CD4-positive, alpha-beta T cell treated with Interleukin-21 for 1 hour (primary cell): Measurements from ENCODE around the gene KRT6A.
"Not testable (repeated sequence)": the region's sequence is repeated elsewhere in the genome, so short reads cannot be mapped to it uniquely, and the experiment has no call there.

Source experiments
- DNase-seq: peaks from one replicate; pipeline ENCODE4 v3.0.0-alpha.2; 2020

The KRT6A gene

DNA sequence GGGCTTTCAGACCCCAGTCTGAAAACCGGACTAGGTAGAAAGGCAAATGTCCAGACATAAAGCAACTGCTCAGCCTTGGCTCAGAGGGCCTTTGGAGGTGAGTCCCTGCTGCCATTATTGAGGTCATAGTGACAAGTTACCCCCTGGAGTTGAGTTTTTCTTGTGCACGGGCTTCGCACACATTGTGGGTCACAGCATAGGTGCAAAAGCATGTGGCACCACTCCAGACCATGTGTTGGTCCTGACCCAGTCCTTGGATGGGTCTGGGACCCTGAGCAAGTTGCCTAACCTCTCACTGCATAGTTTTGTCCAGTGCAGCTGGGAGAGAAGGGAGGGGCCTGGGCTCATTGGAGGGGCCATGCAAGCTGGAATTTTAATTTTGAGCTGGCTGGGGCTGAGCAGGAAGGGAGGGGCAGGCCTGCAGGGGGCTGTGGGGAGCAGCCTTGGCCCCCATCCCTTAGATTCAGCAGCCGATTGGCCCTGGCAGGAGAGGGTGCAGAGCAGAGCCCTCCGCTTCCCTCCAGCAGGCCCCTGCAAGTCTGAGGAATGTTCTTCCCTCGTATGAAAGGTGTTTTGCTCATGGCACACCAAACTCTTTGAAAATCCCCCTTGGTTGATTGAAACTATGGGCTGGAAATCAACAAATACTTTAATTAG, 31.3 kb upstream of the KRT6A start:
- no peak for DNase-seq

DNA sequence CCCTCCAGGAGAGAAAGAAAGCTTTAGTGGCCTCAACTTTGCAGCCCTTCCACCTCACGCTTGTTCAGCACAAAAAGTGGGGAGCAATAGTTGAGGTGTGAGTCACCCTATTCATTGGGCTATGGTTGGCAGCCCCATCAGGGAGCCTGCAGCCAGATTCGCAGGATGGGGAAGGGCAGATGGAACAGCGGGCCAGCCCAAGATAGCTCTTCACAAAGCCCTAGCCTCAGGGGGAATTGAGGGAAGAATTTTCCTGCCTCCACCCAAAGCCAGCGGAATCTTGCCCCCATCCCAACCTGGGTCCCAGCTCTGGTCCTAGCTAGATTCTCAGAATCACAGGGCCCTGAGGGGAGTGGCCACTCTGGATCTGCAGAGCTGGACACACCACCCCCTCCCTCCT, 30.8 kb upstream of the KRT6A start:
- DNase-seq, result no peak

DNA sequence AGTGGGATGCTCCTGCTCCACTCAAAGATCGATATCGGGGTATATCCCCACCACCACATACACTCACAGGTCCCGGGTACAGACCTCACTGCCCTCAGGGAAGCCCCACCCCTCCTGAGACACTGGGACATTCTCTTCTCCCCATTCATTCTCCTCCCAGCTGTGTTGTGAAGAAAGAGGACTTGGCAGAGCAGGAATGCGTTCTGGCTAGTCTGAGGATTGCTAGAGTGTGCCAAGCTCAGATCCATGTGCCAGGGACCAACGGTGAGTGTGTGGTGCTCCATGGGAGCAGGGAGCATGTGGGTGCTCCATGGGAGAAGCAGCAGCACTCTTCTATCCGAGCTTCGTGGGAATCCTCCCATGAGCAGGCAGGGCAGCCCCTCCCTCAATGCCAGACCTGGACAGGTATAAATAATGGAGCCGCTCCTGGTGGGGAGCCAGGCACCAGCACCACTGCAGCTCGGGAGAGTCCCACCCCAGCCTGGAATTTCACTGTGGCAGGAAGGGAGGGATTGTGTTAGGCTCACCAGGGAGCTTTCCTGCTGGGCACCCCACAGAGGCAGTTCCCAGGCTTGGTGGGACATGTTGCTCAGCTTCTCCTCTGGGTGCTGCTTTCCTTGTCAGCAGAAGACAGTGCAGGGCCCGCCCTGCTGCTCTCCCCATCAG, 29.4 kb upstream of the KRT6A start:
- DNase-seq, result no peak

DNA sequence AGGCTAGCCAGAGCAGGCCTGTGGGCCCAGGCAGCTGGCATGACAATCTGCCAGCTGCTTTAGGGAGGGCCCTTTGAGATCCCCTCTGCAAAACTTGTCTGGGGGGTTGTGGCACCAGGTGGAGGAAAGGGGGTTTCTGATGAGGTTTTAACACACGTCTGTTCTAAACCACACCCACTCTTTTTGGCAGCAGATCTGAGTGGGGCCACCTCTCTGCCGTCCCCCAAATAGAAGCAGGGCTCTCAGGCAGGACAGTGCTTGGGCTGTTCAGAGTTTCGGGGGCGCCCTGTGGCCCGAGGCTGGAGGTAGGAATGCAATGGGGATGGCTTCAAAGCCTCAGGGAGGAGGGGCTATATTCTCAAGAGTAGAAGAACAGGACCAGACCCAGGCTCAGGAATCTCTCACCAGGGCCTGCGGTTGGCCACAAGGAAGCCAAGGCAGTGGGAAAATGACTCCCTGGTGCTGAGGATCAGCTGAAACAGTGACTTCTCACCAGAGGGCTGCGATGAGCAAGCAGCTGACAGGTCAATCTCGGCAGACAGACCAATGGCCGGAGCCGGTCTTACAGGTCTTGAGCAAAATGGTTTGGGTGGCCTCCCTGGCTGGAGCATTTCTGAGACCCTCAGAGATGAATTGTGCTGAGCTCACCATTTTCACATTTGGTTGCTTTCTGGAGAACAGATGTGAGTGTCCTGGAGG, 28.7 kb upstream of the KRT6A start:
- DNase-seq, result no peak

DNA sequence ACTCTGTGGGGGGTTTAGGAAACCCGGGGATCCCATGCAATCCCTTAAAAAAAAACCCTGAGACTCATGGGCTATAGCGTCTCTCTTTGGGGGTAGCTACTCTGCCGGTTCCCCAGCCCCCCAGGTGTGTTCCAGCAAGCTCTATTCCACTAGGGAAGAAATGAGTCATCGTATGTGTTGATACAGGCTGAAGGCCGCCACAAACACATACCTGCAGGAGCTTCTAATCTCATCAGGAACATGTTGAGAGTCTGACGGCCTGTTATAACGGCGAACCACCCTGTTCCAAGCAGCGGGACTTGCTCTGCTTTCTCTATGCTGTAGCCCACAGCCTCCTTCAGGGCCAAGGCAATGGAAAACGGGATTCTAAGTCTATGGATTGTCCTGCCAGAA, 28.1 kb upstream of the KRT6A start:
- DNase-seq, result no peak

DNA sequence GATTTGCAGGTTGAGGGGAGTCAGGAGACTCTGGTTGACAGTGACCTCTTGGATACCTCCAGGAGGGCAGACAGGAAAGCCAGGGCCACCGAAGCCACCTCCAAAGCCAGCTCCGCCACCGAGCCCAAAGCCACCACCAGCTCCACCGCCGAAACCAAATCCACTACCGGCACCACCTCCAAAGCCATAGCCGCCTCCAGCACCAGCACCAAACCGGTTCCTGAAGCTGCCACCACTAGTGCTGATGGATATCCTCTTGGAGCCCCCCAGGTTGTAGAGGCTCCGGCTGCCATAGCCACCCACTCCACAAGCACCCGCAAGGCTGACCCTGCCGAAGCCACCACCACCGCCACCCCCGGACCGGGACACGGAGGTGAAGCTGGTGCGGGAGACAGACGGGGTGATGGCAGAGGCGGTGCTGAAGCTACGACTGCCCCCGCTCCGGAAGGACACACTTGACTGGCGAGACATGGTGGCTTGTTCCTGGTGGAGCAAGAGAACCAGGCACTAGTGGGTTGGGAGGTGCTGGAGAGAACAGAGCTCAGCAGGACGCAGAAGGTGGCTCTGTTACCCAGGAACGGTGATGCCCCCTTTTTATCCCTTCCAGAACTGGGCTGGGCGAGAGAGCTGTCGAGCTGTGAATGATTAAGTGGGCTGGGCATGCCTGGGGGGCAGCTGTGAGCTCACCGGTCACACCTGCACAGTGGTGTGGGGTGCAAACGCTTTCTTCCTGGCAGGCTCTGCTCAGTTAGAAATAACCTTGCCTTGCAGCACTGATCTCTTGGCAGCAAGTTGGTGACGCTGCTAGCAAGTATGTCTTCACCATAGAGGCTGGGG, 27.0 kb upstream of the KRT6A start, which contains the start of gene KRT5:
TSS of gene KRT5 (minus strand) at position 569 of the 837 bp plus-strand sequence. CDS start at position 471, 98 bp downstream.
- no peak for DNase-seq

- no peak for DNase-seq
Measured at GRCh38 chr12:52519387-52519703, 26.3 kb upstream of the KRT6A start.

- DNase-seq, result no peak
Measured at GRCh38 chr12:52518574-52519386, 25.7 kb upstream of the KRT6A start.

- DNase-seq, result no peak
Measured at GRCh38 chr12:52517888-52518287, 24.8 kb upstream of the KRT6A start.

- no peak for DNase-seq
Measured at GRCh38 chr12:52517005-52517835, 24.2 kb upstream of the KRT6A start.

- no peak for DNase-seq
Measured at GRCh38 chr12:52515927-52516831, 23.1 kb upstream of the KRT6A start.

DNA sequence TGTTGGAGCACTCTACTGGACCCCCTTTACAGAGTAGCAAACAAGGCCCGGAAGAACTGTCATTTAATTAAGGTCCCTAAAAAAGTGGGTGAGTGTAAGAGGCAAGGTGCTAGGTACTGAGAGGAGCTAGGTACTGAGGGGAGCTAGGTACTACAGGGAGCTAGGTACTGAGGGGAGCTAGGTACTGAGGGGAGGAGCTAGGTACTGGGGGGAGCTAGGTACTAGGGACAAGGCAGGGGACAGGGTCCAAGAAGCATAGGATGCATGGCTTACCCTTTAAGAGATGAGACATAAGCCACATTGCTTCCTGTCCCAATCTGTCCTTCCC, 22.2 kb upstream of the KRT6A start:
- no peak for DNase-seq

GRCh38 chr12:52514471-52515318, 21.6 kb upstream of the KRT6A start:
- no peak for DNase-seq

DNA sequence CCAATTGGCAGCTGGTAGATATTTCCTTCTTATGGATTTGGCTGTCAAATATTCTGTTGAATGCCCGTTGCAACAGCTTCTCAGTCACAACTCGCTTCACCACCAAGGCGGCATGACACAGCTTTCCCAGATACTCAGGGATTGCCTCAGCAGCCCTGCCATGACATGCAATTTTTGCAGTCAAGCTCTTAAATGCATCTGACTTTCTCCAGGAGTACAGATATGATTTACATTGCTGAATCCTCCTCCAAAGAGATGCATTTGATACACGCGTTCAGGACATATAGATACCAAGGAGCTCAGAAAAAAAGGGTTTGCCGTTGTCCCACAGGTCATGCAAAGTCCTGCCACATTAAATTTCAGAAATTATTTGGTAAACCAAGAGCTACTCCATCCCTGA, 20.7 kb upstream of the KRT6A start:
- no peak for DNase-seq

DNA sequence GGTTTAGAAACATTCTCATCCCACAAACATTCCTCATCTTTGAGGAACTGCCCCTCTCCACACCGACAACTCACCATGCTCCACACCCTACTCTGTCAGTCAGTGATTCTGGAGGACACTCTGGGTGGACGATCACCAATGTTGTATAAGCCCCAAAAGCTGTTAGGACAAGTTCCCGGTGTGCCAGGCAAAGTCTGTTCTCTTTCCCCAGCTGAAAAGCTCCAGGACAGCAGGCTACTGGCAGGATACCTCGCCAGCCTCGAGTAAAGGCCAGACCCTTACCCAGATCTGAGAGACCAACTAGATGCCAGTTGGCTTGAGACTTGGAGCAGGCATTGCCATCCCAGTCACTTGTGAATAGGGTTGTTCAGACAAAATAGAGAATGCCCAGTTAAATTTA, 15.2 kb upstream of the KRT6A start:
- DNase-seq, result no peak

- peak; percentile 32 for DNase-seq
Measured at GRCh38 chr12:52506858-52507715, 14.0 kb upstream of the KRT6A start.

- no peak for DNase-seq
Measured at GRCh38 chr12:52502877-52503276, 9.8 kb upstream of the KRT6A start.

DNA sequence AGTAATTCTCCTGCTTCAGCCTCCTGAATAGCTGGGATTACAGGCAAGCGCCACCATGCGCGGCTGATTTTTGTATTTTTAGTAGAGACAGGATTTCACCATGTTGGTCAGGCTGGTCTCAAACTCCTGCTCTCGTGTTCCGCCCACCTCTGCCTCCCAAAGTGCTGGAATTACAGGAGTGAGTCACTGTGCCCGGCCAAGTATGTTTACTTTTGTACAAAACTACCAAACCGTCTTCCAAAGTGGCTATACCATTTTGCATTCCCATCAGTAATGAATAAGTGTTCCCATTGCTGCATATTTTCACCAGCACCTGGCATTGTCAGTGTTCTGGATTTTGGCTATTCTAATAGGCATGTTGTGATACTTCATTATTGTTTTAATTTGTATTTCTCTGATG, 8.4 kb upstream of the KRT6A start:
- no peak for DNase-seq

- not testable (repeated sequence) for DNase-seq
Measured at GRCh38 chr12:52500574-52500973, 7.5 kb upstream of the KRT6A start.
